ENCODE data around the gene RBMS3.

Gene RBMS3

GRCh38 chr3:29754346-29754745 is 473.5 kb downstream of the RBMS3 start:
- no peaks in the 10 kb centered on the region for H3K27me3 ChIP-seq (replicated peaks; ENCODE audit: control insufficient read depth, insufficient read depth, low read length)
- no peaks in the 10 kb centered on the region for H3K36me3 ChIP-seq (ENCODE audit: control insufficient read depth, insufficient read depth, low read length)
- DNase-seq (ENCODE audit: extremely low read depth, insufficient read length) = peak; percentile 14
- TF ChIP-seq CTCF (IDR thresholded peaks at IDR 0.05; ENCODE audit: insufficient read depth, low read length, poor library complexity, severe bottlenecking) = no peak
- H3K4me3 ChIP-seq (replicated peaks; ENCODE audit: low read depth, low read length) = no peak overlapping the region

- TF ChIP-seq CTCF (IDR thresholded peaks at IDR 0.05; ENCODE audit: insufficient read depth, low read length, poor library complexity, severe bottlenecking) = no peak
- DNase-seq (ENCODE audit: extremely low read depth, insufficient read length) = no peak
Measured at GRCh38 chr3:29755416-29755815, 474.5 kb downstream of the RBMS3 start.

GRCh38 chr3:29757054-29757777 is 476.3 kb downstream of the RBMS3 start:
- H3K36me3 ChIP-seq (ENCODE audit: control insufficient read depth, insufficient read depth, low read length) = no peaks in the 10 kb centered on the region
- no peaks in the 10 kb centered on the region for H3K27me3 ChIP-seq (replicated peaks; ENCODE audit: control insufficient read depth, insufficient read depth, low read length)
- no peak overlapping the region for H3K4me3 ChIP-seq (replicated peaks; ENCODE audit: low read depth, low read length)
- DNase-seq (ENCODE audit: extremely low read depth, insufficient read length) = no peak
- no peak for TF ChIP-seq CTCF (IDR thresholded peaks at IDR 0.05; ENCODE audit: insufficient read depth, low read length, poor library complexity, severe bottlenecking)

More at GRCh38 chr3:29755416-29755815, 474.5 kb downstream of the RBMS3 start:
- H3K4me3 ChIP-seq (replicated peaks; ENCODE audit: low read depth, low read length) = no peak overlapping the region
- H3K27me3 ChIP-seq (replicated peaks; ENCODE audit: control insufficient read depth, insufficient read depth, low read length) = no peaks in the 10 kb centered on the region
- H3K36me3 ChIP-seq (ENCODE audit: control insufficient read depth, insufficient read depth, low read length) = no peaks in the 10 kb centered on the region

- Histone ChIP-seq H3K27me3 (replicated peaks; ENCODE audit: control insufficient read depth, insufficient read depth, low read length) (no peaks in the 10 kb centered on the region), H3K4me3 (replicated peaks; ENCODE audit: low read depth, low read length) (no peak overlapping the region), H3K36me3 (ENCODE audit: control insufficient read depth, insufficient read depth, low read length) (no peaks in the 10 kb centered on the region)
- DNase-seq (ENCODE audit: extremely low read depth, insufficient read length) = no peak
- TF ChIP-seq CTCF (IDR thresholded peaks at IDR 0.05; ENCODE audit: insufficient read depth, low read length, poor library complexity, severe bottlenecking) = no peak
Measured at GRCh38 chr3:29758108-29758433, 477.2 kb downstream of the RBMS3 start.

GRCh38 chr3:29758434-29759322 is 477.8 kb downstream of the RBMS3 start:
- H3K36me3 ChIP-seq (ENCODE audit: control insufficient read depth, insufficient read depth, low read length) = no peaks in the 10 kb centered on the region
- no peak for DNase-seq (ENCODE audit: extremely low read depth, insufficient read length)
- H3K4me3 ChIP-seq (replicated peaks; ENCODE audit: low read depth, low read length) = no peak overlapping the region
- no peaks in the 10 kb centered on the region for H3K27me3 ChIP-seq (replicated peaks; ENCODE audit: control insufficient read depth, insufficient read depth, low read length)
- no peak for TF ChIP-seq CTCF (IDR thresholded peaks at IDR 0.05; ENCODE audit: insufficient read depth, low read length, poor library complexity, severe bottlenecking)
